D341Med (cell line): ENCODE data around the gene SETD1B.
"Not testable (repeated sequence)": the region's sequence is repeated elsewhere in the genome, so short reads cannot be mapped to it uniquely, and the experiment has no call there.

Source experiments
- DNase-seq: peaks from one replicate; pipeline ENCODE4 v3.0.0; 2012; ENCODE audit warnings: low spot score

The SETD1B gene

DNA sequence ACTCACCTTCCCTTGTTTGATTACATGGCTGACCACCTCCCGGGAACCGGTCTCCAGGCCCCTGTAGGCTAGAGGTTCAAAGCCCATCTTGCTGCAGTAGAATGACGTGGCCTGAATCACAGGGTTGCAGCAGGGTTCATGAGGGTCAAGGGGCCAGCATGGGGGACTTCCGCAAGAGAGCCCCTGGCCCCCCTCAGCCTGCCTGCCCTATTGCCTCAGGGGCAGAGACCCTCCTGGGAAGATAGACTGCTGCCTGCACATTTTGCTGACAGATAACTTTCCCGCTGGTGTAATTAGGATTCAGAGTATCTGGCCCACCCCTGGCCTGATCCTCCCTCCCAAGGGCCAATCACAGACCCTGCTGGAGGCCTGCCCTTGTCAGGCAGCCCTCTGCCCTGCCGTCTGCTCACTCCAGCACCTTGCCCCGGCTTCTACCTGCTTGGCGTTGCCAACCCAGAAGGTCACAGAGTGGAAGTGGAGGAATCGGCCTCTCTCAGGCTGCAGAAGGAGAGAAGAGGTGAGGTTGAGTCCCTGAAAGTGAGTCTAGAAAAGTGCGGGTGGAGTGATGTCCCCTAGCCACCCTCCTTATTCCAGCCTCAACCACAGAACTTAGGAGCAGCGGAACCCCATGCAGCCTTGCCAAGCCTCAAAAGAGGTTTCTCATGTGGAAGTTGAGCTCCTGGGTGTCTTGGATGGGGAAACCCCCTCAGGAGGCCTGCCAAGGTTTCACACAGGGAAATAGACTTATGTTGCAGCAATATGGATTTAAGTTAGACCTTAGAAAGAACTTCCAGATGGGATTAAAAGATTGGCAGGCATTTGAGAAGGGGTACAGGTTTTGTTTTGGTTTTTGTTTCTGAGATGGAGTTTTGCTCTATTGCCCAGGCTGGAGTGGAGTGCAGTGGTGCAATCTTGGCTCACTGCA lies 53.8 kb downstream of the SETD1B start:
- no peak for DNase-seq

DNA sequence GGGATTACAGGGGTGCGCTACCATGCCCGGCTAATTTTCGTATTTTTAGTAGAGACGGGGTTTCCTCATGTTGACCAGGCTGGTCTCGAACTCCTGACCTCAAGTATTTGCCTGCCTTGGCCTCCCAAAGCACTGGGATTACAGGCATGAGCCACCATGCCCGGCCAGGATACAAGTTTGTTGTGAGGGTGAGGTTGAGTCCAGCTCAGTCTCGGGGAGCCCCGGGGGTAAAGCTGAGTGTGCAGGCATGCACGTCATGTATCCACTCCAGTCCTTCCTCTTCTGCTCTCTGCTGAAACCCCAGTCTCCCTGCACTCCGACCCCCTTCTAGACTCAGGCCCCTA lies 54.5 kb downstream of the SETD1B start:
- no peak for DNase-seq

DNA sequence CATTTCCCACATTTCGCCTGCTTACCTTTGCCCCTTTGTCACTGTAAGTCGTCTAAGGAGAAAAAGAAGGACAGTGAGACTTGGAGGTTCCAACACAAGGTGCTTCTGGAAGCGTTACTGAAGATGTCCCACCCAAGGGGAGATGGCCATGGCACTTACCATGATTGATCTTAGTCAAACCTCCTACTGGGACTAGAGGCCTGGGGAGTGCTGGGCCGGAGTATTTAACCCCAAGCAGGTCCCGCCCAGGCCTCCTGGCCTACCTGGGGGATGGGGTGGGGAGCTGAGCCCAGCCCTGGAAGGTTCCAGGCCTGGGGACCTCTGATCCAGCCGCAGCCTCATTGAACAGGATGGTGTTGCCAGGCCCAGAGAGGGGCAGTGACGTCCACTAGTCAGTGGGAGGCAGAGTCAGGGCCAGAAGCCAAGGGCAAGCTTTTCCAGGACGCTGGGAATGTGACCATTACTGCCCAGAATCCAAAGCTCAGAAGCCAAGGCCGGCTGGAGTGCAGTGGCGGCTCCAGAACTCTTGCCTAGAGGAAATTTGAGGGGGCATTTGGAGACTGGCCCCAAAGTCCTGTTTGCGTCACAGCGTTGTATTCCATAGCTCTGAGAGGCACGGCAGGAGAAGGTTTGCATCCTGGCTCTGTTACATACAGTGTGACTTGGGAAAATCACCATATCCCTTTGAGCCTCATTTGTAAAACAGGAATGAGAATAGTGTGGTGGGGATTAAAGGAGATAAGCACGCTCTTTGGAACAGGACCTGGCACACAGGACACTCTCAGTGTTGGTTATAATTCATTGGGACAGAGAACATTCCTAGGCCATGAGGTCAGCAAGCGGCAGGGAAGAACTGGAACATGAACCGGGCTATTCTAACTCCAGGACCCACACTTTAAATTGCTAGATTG lies 55.1 kb downstream of the SETD1B start, which contains the start of gene HPD:
TSS of gene HPD (minus strand) at position 198 of the 911 bp plus-strand sequence. CDS start at position 162, 36 bp downstream.
- DNase-seq: no peak

DNA sequence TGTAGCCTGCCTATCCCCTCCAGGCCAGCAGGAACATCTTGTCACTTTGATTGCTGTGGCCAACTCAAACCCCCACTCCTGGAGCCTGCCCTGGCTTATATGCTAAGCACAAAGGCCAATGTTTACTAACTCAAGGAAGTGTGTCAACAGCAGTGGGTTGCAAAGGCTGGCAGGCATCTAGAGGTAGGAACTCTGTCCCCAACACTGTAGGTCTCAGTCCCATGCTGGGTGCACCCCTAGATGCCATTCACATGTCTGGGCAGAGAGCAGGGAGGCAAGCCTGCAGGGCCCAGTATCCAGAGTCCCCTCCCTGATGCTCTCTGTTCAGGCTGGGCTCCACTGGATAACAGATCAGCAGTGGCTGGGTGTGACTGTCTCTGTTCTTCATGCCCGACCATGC lies 56.4 kb downstream of the SETD1B start:
- no peak for DNase-seq

DNA sequence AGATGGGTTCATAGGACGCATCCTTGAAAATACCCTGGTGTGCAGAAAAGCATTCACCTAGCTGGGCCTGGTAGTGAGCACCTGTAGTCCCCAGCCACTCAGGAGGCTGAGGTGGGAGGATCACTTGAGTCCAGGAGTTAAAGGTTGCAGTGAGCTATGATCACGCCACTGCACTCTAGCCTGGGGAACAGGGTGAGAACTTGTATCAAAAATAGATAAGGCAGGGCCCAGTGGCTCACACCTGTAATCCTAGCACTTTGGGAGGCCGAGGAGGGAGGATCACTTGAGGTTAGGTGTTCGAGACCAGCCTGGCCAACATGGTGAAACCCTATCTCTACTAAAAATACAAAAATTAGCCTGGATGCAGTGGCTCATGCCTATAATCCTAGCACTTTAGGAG lies 56.9 kb downstream of the SETD1B start:
- DNase-seq: not testable (repeated sequence)

DNA sequence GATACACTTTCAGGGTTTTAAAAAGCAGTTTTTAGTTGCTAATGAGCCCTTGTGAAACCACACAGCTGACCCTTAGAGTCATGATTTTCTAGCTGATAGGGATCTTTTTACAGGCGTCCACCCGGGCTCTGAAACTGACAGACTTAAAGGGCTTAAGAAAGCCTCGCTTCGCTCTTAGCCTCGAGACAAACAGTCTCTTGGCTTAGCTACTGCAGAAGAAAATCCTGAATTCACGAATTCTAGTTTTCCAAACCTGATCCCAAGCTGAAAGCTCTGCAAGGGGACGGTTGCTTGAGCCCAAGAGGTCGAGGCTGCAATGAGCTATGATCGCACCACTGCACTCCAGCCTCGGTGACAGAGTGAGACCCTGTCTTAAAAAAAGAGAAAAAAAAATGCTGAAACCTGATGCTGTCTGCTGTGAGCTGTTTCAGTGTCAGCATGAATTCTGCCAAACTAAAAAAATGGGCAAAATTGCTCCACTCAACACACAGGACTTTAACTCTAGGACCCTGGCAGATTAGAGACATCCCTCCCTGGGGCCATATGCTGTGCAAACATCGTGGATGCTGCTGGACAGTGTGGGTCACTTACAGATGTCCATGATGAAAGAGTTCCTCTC lies 57.9 kb downstream of the SETD1B start:
- DNase-seq: no peak

DNA sequence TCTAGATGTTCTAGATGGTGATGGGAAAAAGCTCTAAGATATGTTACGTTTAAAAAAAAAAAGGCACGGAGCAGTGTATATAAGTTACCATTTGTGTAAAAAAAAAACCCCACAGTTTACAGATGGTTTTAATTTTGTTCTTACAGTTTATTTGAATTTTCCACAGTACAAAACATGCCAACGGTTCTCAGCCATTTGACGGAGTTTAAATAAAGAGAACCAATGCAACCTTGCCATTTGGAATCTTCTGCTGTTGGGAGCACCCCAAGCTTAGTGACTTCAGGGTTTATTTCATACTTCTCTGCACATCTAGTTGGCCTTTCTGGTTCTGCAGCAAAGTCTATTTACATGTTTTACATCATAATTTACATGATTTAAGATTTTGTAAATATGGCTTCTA lies 62.5 kb downstream of the SETD1B start:
- no peak for DNase-seq

DNA sequence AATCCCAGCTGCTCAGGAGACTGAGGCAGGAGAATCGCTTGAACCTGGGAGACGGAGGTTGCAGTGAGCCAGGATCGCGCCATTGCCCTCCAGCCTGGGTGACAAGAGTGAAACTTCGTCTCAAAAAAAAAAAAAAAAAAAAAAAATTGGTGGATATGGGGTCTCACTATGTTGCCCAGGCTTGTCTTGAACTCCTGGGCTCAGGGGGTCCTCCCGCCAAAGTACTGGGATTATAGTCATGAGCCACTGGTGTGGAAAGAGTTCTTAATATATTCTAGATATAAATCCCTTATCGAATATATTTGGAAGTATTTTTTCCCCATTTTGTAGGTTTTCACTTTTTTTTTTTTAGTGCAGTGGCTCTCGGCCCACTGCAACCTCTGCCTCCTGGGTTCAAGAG lies 65.4 kb downstream of the SETD1B start:
- not testable (repeated sequence) for DNase-seq

DNA sequence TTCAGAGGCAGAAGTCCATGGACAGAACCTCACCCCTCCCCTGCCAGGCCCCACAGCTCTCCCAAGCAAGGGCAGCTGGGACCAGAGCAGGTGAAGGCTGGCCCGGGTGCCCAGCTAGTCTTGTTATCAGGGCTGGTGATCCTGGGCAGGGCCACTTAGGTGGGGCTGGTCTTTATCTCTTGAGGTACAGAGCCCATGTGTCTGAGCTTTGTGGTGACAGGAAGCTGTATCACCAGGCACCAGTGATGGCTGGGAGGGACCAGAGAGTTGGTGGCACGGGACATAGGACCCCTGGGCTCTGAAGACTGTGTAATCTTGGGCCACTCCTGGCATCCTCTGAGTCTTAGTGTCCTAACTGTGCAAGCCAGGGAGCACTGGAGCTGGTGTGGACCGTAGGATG lies 67.7 kb downstream of the SETD1B start:
- DNase-seq: no peak

DNA sequence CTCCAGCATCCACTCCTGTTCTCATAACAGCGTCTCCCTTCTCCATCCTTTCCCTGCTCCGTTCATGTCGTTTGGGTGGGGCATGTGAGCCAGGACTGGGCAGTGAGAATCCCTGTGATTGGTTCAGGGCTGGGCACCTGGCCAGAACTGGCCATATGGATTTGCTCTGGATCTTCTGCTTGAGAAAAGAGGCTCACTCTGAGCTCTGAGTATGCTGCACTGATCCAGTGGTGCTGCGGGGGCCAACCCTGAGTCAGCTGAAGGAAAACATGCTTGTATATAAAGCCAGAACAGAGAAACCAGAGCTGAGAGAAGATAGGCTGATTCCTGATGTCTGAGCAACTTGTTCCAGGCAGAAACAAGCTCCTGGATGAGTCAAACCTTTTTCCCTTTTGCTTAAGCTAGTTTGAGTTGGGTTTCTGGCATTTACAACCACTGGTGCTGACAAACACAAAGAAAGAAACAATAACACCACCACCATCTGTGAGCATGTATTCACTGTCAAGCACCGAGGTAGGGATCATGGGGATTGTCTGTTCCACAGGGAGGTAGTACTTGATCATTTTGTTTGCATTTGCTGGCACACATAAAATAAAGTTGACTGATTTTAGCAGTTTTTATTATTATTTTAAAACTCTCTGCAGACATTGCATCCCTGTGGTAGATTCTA lies 68.9 kb downstream of the SETD1B start:
- peak; percentile 61 for DNase-seq

DNA sequence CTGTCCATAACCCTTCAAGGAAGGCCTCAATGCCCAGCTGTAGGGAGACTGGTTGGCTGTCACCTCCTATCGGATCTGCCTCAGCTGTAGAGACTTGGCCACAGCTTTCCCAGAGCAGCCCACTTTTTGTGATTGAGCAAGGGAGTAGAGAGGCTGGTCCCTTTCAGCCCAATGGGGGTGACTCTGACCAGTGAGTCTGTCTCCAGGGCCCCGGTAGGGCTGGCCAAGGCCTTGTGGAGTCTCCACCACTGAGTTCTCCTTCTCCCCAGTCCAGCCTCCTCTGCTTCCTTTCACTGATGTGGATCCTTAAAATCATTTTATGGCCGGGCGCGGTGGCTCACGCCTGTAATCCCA lies 69.4 kb downstream of the SETD1B start:
- DNase-seq: no peak

DNA sequence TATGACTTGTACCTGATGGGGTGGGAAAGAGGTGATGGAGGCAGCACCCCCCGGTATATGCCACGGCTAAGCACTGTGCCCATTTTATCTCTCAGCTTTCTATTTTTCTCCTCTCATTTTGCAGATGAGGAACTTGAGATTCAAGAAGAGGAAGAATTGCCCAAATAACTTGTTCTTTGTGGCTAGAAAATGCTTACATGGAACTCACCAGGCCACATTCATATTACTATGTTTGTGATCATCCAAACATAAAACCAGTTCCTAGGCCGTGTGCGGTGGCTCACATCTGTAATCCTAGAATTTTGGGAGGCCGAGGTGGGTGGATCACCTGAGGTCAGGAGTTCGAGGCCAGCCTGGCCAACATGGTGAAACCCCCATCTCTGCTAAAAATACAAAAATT lies 70.3 kb downstream of the SETD1B start:
- no peak for DNase-seq

DNA sequence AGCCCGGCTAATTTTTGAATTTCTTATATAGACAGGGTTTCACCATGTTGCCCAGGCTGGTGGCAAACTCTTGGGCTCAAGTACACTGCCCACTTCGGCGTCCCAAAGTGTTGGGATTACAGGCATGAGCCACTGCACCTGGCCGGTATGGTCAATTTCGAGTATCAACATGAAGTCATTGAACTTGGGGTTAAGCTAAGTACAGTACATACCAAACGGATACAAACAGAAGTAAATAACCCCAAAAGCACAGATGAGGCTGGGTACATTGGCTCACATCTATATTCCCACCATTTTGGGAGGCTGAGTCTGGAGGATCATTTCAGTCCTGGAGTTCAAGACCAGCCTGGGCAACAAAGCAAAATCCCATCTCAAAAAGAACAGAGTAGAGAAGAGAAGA lies 71.8 kb downstream of the SETD1B start:
- DNase-seq: no peak

DNA sequence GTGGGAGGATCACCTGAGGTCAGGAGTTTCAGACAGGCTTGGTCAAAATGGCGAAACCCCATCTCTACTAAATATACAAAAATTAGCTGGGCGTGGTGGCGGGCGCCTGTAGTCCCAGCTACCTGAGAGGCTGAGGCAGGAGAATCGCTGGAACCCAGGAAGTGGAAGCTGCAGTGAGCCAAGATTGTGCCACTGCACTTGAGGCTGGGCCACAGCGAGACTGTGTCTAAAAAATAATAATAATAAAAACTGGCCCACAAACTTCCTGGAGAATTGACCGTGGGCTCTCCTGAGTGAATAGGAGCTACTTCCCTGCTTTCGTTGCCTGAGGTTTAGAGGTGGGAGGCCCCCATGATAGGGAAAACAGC lies 72.3 kb downstream of the SETD1B start:
- DNase-seq: not testable (repeated sequence)
